Astrocyte (in vitro differentiated cells and primary cell): Measurements from ENCODE around the gene SLC38A10. TPM values are rescaled to one million over a fixed set of nuclear protein-coding genes. Genes with fewer than 3 reads are reported as not detected.
A peak's percentile ranks its signal among the peaks of the same experiment; 100 is the strongest.

ENCODE experiments used
- DNase-seq: peaks from one replicate; pipeline ENCODE4 v3.0.0-alpha.2; 2010; ENCODE audit warnings: low read depth
- FAIRE-seq: peaks from 2 replicates; lab custom pipeline; 2011; peaks lifted over from hg19 to GRCh38; lab: Jason Lieb, UNC
- H2AFZ ChIP-seq: 2 replicates; pipeline ENCODE4 v1.6.0; 2012; ENCODE audit warnings: low read depth, low read length, inconsistent platforms
- H3K27ac ChIP-seq: 2 replicates; pipeline ENCODE4 v1.5.1; 2011; ENCODE audit warnings: low read depth, low read length, inconsistent platforms
- H3K27me3 ChIP-seq: 2 replicates; pipeline ENCODE4 v1.6.0; 2011; ENCODE audit warnings: low read length, inconsistent platforms; ENCODE audit not compliant: insufficient read depth
- H3K36me3 ChIP-seq: 2 replicates; pipeline ENCODE4 v1.5.1; 2011; ENCODE audit warnings: low read length, inconsistent platforms; ENCODE audit not compliant: insufficient read depth
- H3K4me1 ChIP-seq: 2 replicates; pipeline ENCODE4 v1.5.1; 2011; ENCODE audit warnings: low read length, inconsistent platforms; ENCODE audit not compliant: insufficient read depth
- H3K4me2 ChIP-seq: 2 replicates; pipeline ENCODE4 v1.6.0; 2012; ENCODE audit warnings: low read length, inconsistent platforms
- H3K4me3 ChIP-seq: 2 replicates; pipeline ENCODE4 v1.5.1; 2011; ENCODE audit warnings: low read depth, mild to moderate bottlenecking, low read length, inconsistent platforms; ENCODE audit not compliant: insufficient read depth
- H3K79me2 ChIP-seq: 2 replicates; pipeline ENCODE4 v1.6.0; 2012; ENCODE audit warnings: mild to moderate bottlenecking, low read length, inconsistent platforms; ENCODE audit not compliant: insufficient read depth
- H3K9ac ChIP-seq: 2 replicates; pipeline ENCODE4 v1.6.0; 2012; ENCODE audit warnings: mild to moderate bottlenecking, low read length, inconsistent platforms
- H3K9me3 ChIP-seq: 2 replicates; pipeline ENCODE4 v1.5.1; 2012; ENCODE audit warnings: low read depth, mild to moderate bottlenecking, low read length, inconsistent platforms; ENCODE audit not compliant: insufficient read depth
- H4K20me1 ChIP-seq: 2 replicates; pipeline ENCODE4 v1.6.0; 2012; ENCODE audit warnings: low read length, inconsistent platforms; ENCODE audit not compliant: insufficient read depth
- H3K27ac Mint-ChIP-seq: one replicate; pipeline ENCODE4 v1.8.0; 2021; ENCODE audit warnings: mild to moderate bottlenecking, mixed read lengths; ENCODE audit not compliant: unreplicated experiment
- H3K27me3 Mint-ChIP-seq: one replicate; pipeline ENCODE4 v1.8.0; 2021; ENCODE audit warnings: low read depth, mixed read lengths; ENCODE audit not compliant: unreplicated experiment
- H3K36me3 Mint-ChIP-seq: one replicate; pipeline ENCODE4 v1.8.0; 2021; ENCODE audit warnings: low read depth, mixed read lengths; ENCODE audit not compliant: unreplicated experiment
- H3K4me1 Mint-ChIP-seq: one replicate; pipeline ENCODE4 v1.8.0; 2021; ENCODE audit warnings: low read depth, mixed read lengths; ENCODE audit not compliant: unreplicated experiment
- H3K4me3 Mint-ChIP-seq: one replicate; pipeline ENCODE4 v1.8.0; 2021; ENCODE audit warnings: mild to moderate bottlenecking, moderate library complexity, mixed read lengths; ENCODE audit not compliant: unreplicated experiment
- H3K9me3 Mint-ChIP-seq: one replicate; pipeline ENCODE4 v1.8.0; 2021; ENCODE audit warnings: mild to moderate bottlenecking, mixed read lengths; ENCODE audit not compliant: unreplicated experiment
- EZH2 ChIP-seq: IDR thresholded peaks from 2 replicates; pipeline ENCODE4 v1.6.1; 2012; ENCODE audit warnings: mild to moderate bottlenecking, low read length, inconsistent platforms; ENCODE audit not compliant: insufficient read depth
- total RNA-seq: library from RNA; stranded (reverse); gene quantifications from 2 replicates; pipeline ENCODE4 v1.2.1, GENCODE V29; 2021
- TF ChIP-seq, protein P1 (sequence below): IDR thresholded peaks from 2 replicates; pipeline ENCODE4 v1.5.1; 2011; ENCODE audit warnings: low read depth, mild to moderate bottlenecking, inconsistent platforms, low read length, moderate library complexity; ENCODE audit not compliant: insufficient read depth

SLC38A10 gene
- total RNA-seq, 1 donor from 2014 or later: 71.4 TPM

- Mint-ChIP-seq H3K9me3 (peaks cover 3% of the 10 kb centered on the region), H3K27ac (no peak overlapping the region), H3K36me3 (peaks cover 5% of the 10 kb centered on the region), H3K27me3 (peaks cover 5% of the 10 kb centered on the region), H3K4me3 (peak overlapping the region; percentile 77), H3K4me1 (no peaks in the 10 kb centered on the region)
- H3K27me3 ChIP-seq: no peaks in the 10 kb centered on the region
- DNase-seq (no peak), FAIRE-seq (no peak)
- peaks cover 17% of the 10 kb centered on the region for H3K4me1 ChIP-seq
- TF ChIP-seq, protein P1, sequence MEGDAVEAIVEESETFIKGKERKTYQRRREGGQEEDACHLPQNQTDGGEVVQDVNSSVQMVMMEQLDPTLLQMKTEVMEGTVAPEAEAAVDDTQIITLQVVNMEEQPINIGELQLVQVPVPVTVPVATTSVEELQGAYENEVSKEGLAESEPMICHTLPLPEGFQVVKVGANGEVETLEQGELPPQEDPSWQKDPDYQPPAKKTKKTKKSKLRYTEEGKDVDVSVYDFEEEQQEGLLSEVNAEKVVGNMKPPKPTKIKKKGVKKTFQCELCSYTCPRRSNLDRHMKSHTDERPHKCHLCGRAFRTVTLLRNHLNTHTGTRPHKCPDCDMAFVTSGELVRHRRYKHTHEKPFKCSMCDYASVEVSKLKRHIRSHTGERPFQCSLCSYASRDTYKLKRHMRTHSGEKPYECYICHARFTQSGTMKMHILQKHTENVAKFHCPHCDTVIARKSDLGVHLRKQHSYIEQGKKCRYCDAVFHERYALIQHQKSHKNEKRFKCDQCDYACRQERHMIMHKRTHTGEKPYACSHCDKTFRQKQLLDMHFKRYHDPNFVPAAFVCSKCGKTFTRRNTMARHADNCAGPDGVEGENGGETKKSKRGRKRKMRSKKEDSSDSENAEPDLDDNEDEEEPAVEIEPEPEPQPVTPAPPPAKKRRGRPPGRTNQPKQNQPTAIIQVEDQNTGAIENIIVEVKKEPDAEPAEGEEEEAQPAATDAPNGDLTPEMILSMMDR: no peak
- TF ChIP-seq EZH2: no peak
- no peaks in the 10 kb centered on the region for H3K9me3 ChIP-seq
- peak overlapping the region; percentile 73 for H3K4me3 ChIP-seq
- peaks cover 10% of the 10 kb centered on the region for H4K20me1 ChIP-seq
- H3K27ac ChIP-seq: no peak overlapping the region
- peak overlapping the region; percentile 81 for H3K9ac ChIP-seq
- H2AFZ ChIP-seq: peak overlapping the region; percentile 86
- peak overlapping the region; percentile 94 for H3K4me2 ChIP-seq
- no peaks in the 10 kb centered on the region for H3K36me3 ChIP-seq
- peaks cover 12% of the 10 kb centered on the region for H3K79me2 ChIP-seq
Measured at GRCh38 chr17:81221842-81222619, 73.1 kb downstream of the SLC38A10 start.

DNA sequence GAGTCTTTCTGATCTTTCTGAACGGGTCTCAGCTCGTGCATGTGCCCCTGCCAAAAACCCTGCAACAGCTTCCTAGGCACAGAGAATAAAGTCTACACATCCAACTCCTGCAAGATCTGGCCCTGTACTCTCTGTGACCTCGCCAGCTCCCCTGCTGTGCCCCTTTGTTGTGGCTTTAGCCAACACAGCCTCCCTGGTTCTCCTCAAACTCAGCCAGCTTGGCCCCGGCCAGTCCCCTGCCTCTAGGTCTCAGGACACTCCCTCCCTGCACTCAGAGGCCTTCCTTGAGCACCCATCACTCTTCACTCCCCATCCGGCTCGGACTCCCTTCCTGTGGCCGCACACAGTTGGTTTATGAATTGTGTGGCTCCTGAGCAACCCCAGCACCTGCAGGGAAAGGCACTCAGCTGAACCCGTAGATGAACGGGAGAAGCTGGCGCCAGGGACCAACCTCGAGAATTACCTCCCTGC, 73.7 kb downstream of the SLC38A10 start:
- H3K27ac Mint-ChIP-seq: no peak overlapping the region

More for the DNA sequence above, 73.7 kb downstream of the SLC38A10 start:
- H3K4me3 Mint-ChIP-seq: peak overlapping the region; percentile 77
- no peak for TF ChIP-seq EZH2
- TF ChIP-seq, protein P1: no peak
- H3K79me2 ChIP-seq: peaks cover 12% of the 10 kb centered on the region
- H3K9ac ChIP-seq: peak overlapping the region; percentile 81
- no peaks in the 10 kb centered on the region for H3K27me3 ChIP-seq
- peaks cover 10% of the 10 kb centered on the region for H4K20me1 ChIP-seq
- H3K4me1 Mint-ChIP-seq: no peaks in the 10 kb centered on the region
- DNase-seq (no peak), FAIRE-seq (no peak)
- H2AFZ ChIP-seq: peak overlapping the region; percentile 86
- peaks cover 8% of the 10 kb centered on the region for H3K36me3 Mint-ChIP-seq
- peaks cover 5% of the 10 kb centered on the region for H3K27me3 Mint-ChIP-seq
- peaks cover 17% of the 10 kb centered on the region for H3K4me1 ChIP-seq
- peak overlapping the region; percentile 73 for H3K4me3 ChIP-seq
- H3K27ac ChIP-seq: no peak overlapping the region
- H3K36me3 ChIP-seq: no peaks in the 10 kb centered on the region
- H3K9me3 Mint-ChIP-seq: peaks cover 3% of the 10 kb centered on the region
- no peaks in the 10 kb centered on the region for H3K9me3 ChIP-seq
- peak overlapping the region; percentile 94 for H3K4me2 ChIP-seq
